HepG2 (cell line): ENCODE data around the gene FBLIM1.

ENCODE experiments used
- REPIN1 ChIP-seq: sonication (generic); formaldehyde crosslinking; IDR thresholded peaks from 2 replicates; pipeline ENCODE4 v1.8.0; 2022; ENCODE audit warnings: missing genetic modification reagents, low read depth, mild to moderate bottlenecking, borderline replicate concordance
- ZXDC ChIP-seq: sonication (generic); formaldehyde crosslinking; IDR thresholded peaks from 2 replicates; pipeline ENCODE4 v1.5.0; 2020; ENCODE audit warnings: mild to moderate bottlenecking, missing genetic modification reagents

GRCh38 chr1:15833842-15834405, 75.3 kb downstream of the FBLIM1 start:
- no peak for TF ChIP-seq REPIN1 (CRISPR knock-in tag)
- TF ChIP-seq ZXDC (CRISPR knock-in tag): no peak
